ENCODE results near the gene S100A2. TPM values are rescaled to one million over a fixed set of nuclear protein-coding genes. Genes with fewer than 3 reads are reported as not detected.

S100A2 gene
- total and polyA plus RNA-seq, 10 donors, result 0.60 to 5.2 (median 0.97) TPM; not detected in 5

GRCh38 chr1:153535242-153536011 is 30.2 kb downstream of the S100A2 start, which contains the start of gene S100A6:
Gene S100A6, minus strand, starts transcription at chr1:153535991. Its CDS starts 652 bp downstream, at chr1:153535339.
- DNase-seq, result peak; percentile 87
- Histone ChIP-seq H3K4me3 (peak within 1 kb of the TSS; percentile 56 to 84 (median 66)), H3K27ac (peak within 1 kb of the TSS; percentile 88 to 99 (median 95)), H3K4me1 (peaks cover 22 to 78% (median 56%) of the 10 kb centered on the region in 6 donors), H3K36me3 (peaks cover 0 to 12% (median 0%) of the 10 kb centered on the region in 6 donors), H3K9me3 (no peaks in the 10 kb centered on the region), H3K27me3 (replicated peaks in 1 of 7) (no peaks in the 10 kb centered on the region)
- intact Hi-C loops (cut with DNase I; ENCODE audit: low total_unique reads), result no loop called here
- TF ChIP-seq POLR2A (IDR thresholded peaks at IDR 0.05) (no peak), POLR2AphosphoS5 (IDR thresholded peaks at IDR 0.05) (peak in 1 of 3 donors; percentile 2), CTCF (IDR thresholded peaks at IDR 0.05 in 8 of 11, conservative IDR thresholded peaks at IDR 0.05 in 3 of 11) (peak in 1 of 11 experiments; percentile 18)
- WGBS, 5 donors, result 12 to 26% (median 13%) methylated on average over 11 to 18 of the region's 18 CpGs

GRCh38 chr1:153534925-153535241 is 30.8 kb downstream of the S100A2 start:
- H3K27ac ChIP-seq, result peak overlapping the region; percentile 88 to 99 (median 95)
- no peaks in the 10 kb centered on the region for H3K9me3 ChIP-seq
- intact Hi-C loops (cut with DNase I; ENCODE audit: low total_unique reads), result loop anchor here (5.0 kb wide), 1 partner anchor 32 kb away; the partner anchor contains the start of gene S100A2
- peak overlapping the region; percentile 56 to 84 (median 66) for H3K4me3 ChIP-seq
- peaks cover 21 to 73% (median 53%) of the 10 kb centered on the region in 6 donors for H3K4me1 ChIP-seq
- WGBS, 5 donors, result 76 to 88% (median 86%) methylated on average over 3 of the region's 3 CpGs
- TF ChIP-seq POLR2AphosphoS5 (IDR thresholded peaks at IDR 0.05) (no peak), CTCF (IDR thresholded peaks at IDR 0.05 in 8 of 11, conservative IDR thresholded peaks at IDR 0.05 in 3 of 11) (no peak), POLR2A (IDR thresholded peaks at IDR 0.05) (no peak)
- H3K27me3 ChIP-seq (replicated peaks in 1 of 7), result no peaks in the 10 kb centered on the region
- peaks cover 0 to 12% (median 0%) of the 10 kb centered on the region in 6 donors for H3K36me3 ChIP-seq
- DNase-seq, result no peak

GRCh38 chr1:153534226-153534924 is 31.3 kb downstream of the S100A2 start:
- no peak for DNase-seq
- Histone ChIP-seq H3K36me3 (peaks cover 0 to 12% (median 0%) of the 10 kb centered on the region in 6 donors), H3K4me3 (peak overlapping the region; percentile 56 to 84 (median 66)), H3K9me3 (no peaks in the 10 kb centered on the region), H3K27me3 (replicated peaks in 1 of 7) (no peaks in the 10 kb centered on the region), H3K4me1 (peaks cover 21 to 68% (median 52%) of the 10 kb centered on the region in 6 donors), H3K27ac (peak overlapping the region in 7 of 8 donors; percentile 42 to 99 (median 95))
- TF ChIP-seq POLR2AphosphoS5 (IDR thresholded peaks at IDR 0.05) (no peak), POLR2A (IDR thresholded peaks at IDR 0.05) (no peak), CTCF (IDR thresholded peaks at IDR 0.05 in 8 of 11, conservative IDR thresholded peaks at IDR 0.05 in 3 of 11) (no peak)
- intact Hi-C loops (cut with DNase I; ENCODE audit: low total_unique reads), result loop anchor here (5.0 kb wide), 1 partner anchor 33 kb away; the partner anchor contains the start of gene S100A2
- 72 to 91% (median 87%) methylated on average over 7 of the region's 7 CpGs for WGBS, 5 donors

All from spleen (tissue), 11 donors.